Suprapubic skin (tissue), 3 donors: Measurements from ENCODE around the gene UVRAG.

Experiments used
- EP300 ChIP-seq: sonication (generic); formaldehyde crosslinking; IDR thresholded peaks from one replicate; pipeline ENCODE4 v1.6.1; 2017; ENCODE audit warnings: antibody characterized with exemption
- POLR2A ChIP-seq, 2 donors: fragments of 450-650 bp; IDR thresholded peaks; one replicate each; pipeline ENCODE4 v1.6.1; 2017; ENCODE audit warnings: antibody characterized with exemption in 2 of 2, mild to moderate bottlenecking in 2 of 2, moderate library complexity in 2 of 2
- TF ChIP-seq, protein P1 (sequence below), 2 donors: fragments of 200-600 bp in 1 of 2; fragments of 450-650 bp in 1 of 2; sonication (generic) in 1 of 2; IDR thresholded peaks; one replicate each; pipeline ENCODE4 v1.5.1; 2016 to 2019; ENCODE audit warnings: antibody characterized with exemption in 2 of 2, mild to moderate bottlenecking in 1 of 2, moderate library complexity in 1 of 2

DNA sequence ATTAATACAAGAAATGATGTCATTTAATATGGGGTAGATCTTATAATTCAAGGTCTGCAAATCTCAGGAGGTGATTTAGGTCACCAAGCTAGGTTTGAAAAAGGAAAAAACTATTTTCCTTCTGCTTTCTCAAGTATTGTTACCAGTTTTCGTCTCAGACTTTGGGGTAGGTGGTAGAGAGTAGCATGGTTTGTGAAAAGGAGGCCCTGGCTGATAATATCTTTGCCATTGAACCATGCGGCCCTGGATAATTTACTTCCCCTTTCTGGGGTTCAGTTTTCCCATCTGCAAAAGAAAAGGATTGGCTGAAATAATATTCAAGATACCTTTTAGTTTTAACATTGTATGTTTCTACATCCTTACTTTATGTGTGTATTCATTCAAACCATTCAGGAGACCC lies 299.2 kb downstream of the UVRAG start:
- TF ChIP-seq, protein P1, sequence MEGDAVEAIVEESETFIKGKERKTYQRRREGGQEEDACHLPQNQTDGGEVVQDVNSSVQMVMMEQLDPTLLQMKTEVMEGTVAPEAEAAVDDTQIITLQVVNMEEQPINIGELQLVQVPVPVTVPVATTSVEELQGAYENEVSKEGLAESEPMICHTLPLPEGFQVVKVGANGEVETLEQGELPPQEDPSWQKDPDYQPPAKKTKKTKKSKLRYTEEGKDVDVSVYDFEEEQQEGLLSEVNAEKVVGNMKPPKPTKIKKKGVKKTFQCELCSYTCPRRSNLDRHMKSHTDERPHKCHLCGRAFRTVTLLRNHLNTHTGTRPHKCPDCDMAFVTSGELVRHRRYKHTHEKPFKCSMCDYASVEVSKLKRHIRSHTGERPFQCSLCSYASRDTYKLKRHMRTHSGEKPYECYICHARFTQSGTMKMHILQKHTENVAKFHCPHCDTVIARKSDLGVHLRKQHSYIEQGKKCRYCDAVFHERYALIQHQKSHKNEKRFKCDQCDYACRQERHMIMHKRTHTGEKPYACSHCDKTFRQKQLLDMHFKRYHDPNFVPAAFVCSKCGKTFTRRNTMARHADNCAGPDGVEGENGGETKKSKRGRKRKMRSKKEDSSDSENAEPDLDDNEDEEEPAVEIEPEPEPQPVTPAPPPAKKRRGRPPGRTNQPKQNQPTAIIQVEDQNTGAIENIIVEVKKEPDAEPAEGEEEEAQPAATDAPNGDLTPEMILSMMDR (IDR thresholded peaks at IDR 0.05) = no peak
- TF ChIP-seq EP300 (no peak), POLR2A (IDR thresholded peaks at IDR 0.05) (no peak)
